ENCODE measurements around the gene HES6. TPM values are rescaled to one million over a fixed set of nuclear protein-coding genes. Genes with fewer than 3 reads are reported as not detected.
A peak's percentile ranks its signal among the peaks of the same experiment; 100 is the strongest.
"Not testable (repeated sequence)": the region's sequence is repeated elsewhere in the genome, so short reads cannot be mapped to it uniquely, and the experiment has no call there.

The HES6 gene
- total RNA-seq, 1 experiment from 2014 or later = 8.3 TPM

- DNase-seq (ENCODE audit: low read depth) = not testable (repeated sequence)
Measured at GRCh38 chr2:238273433-238273832, 33.6 kb upstream of the HES6 start.

- no peak for DNase-seq (ENCODE audit: low read depth)
Measured at GRCh38 chr2:238272156-238272555, 32.3 kb upstream of the HES6 start.

- not testable (repeated sequence) for DNase-seq (ENCODE audit: low read depth)
Measured at GRCh38 chr2:238271686-238272085, 31.8 kb upstream of the HES6 start.

GRCh38 chr2:238271061-238271554, 31.3 kb upstream of the HES6 start:
- DNase-seq (ENCODE audit: low read depth) = no peak

- no peak for DNase-seq (ENCODE audit: low read depth)
Measured at GRCh38 chr2:238270606-238271005, 30.8 kb upstream of the HES6 start.

GRCh38 chr2:238269741-238270140, 29.9 kb upstream of the HES6 start:
- no peak for DNase-seq (ENCODE audit: low read depth)

GRCh38 chr2:238267884-238268680, 28.2 kb upstream of the HES6 start:
- no peak for DNase-seq (ENCODE audit: low read depth)

- DNase-seq (ENCODE audit: low read depth) = no peak
Measured at GRCh38 chr2:238267341-238267710, 27.5 kb upstream of the HES6 start.

GRCh38 chr2:238265605-238266004, 25.8 kb upstream of the HES6 start:
- no peak for DNase-seq (ENCODE audit: low read depth)

- DNase-seq (ENCODE audit: low read depth) = no peak
Measured at GRCh38 chr2:238264072-238264460, 24.2 kb upstream of the HES6 start.

- peak; percentile 80 for DNase-seq (ENCODE audit: low read depth)
Measured at GRCh38 chr2:238263204-238264071, 23.6 kb upstream of the HES6 start.

- no peak for DNase-seq (ENCODE audit: low read depth)
Measured at GRCh38 chr2:238262496-238263122, 22.8 kb upstream of the HES6 start.

- no peak for DNase-seq (ENCODE audit: low read depth)
Measured at GRCh38 chr2:238261718-238262375, 22.0 kb upstream of the HES6 start.

- no peak for DNase-seq (ENCODE audit: low read depth)
Measured at GRCh38 chr2:238260883-238261282, 21.0 kb upstream of the HES6 start.

GRCh38 chr2:238259061-238260020, 19.5 kb upstream of the HES6 start:
- DNase-seq (ENCODE audit: low read depth) = no peak

- DNase-seq (ENCODE audit: low read depth) = no peak
Measured at GRCh38 chr2:238257786-238258700, 18.2 kb upstream of the HES6 start.

- peak; percentile 58 for DNase-seq (ENCODE audit: low read depth)
Measured at GRCh38 chr2:238256594-238257104, 16.8 kb upstream of the HES6 start.

- no peak for DNase-seq (ENCODE audit: low read depth)
Measured at GRCh38 chr2:238256111-238256510, 16.3 kb upstream of the HES6 start.

GRCh38 chr2:238255636-238256035, 15.8 kb upstream of the HES6 start:
- no peak for DNase-seq (ENCODE audit: low read depth)

Data from RPMI7951 (cell line).